OCI-LY1 (cell line): Measurements from ENCODE around the gene GAS6.
"Not testable (repeated sequence)": the region's sequence is repeated elsewhere in the genome, so short reads cannot be mapped to it uniquely, and the experiment has no call there.

Experiments used
- CTCF ChIP-seq: fragments of 200-600 bp; sonication (generic), shearing (Covaris generic); IDR thresholded peaks from 2 replicates; pipeline ENCODE4 v1.5.1; 2017; ENCODE audit warnings: mild to moderate bottlenecking, antibody characterized with exemption, low read length, moderate library complexity, mixed read lengths
- EZH2 ChIP-seq: fragments of 200-600 bp; sonication (generic), shearing (Covaris generic); IDR thresholded peaks from 2 replicates; pipeline ENCODE4 v1.8.0; 2017; ENCODE audit warnings: borderline replicate concordance, mixed run types, mild to moderate bottlenecking, antibody characterized with exemption, low read length, moderate library complexity, mixed read lengths

- TF ChIP-seq CTCF, EZH2: not testable (repeated sequence)
These were observed 73.9 kb downstream of the GAS6 start for GRCh38 chr13:113789931-113790330.
